H9 (cell line): Measurements from ENCODE around the gene CHST15. TPM values are rescaled to one million over a fixed set of nuclear protein-coding genes. Genes with fewer than 3 reads are reported as not detected.

Source experiments
- DNase-seq: peaks from one replicate; pipeline ENCODE4 v3.0.0-alpha.2; 2017
- H2AFZ ChIP-seq: one replicate; pipeline ENCODE4 v1.6.1; 2013; ENCODE audit warnings: mild to moderate bottlenecking, low read length, control low read depth, moderate library complexity
- H2AK5ac ChIP-seq: 2 replicates; pipeline ENCODE4 v1.6.1; 2013; ENCODE audit warnings: low read length, control low read depth, mixed read lengths; ENCODE audit not compliant: insufficient read length
- H2BK120ac ChIP-seq: one replicate; pipeline ENCODE4 v1.6.1; 2013; ENCODE audit warnings: low read depth, mild to moderate bottlenecking, low read length, control low read depth, inconsistent platforms; ENCODE audit not compliant: poor library complexity, severe bottlenecking
- H2BK12ac ChIP-seq: 2 replicates; pipeline ENCODE4 v1.6.1; 2013; ENCODE audit warnings: low read length, control low read depth, mixed read lengths, low read depth; ENCODE audit not compliant: insufficient read length
- H2BK15ac ChIP-seq: 2 replicates; pipeline ENCODE4 v1.6.1; 2013; ENCODE audit warnings: low read depth, low read length, control low read depth
- H2BK20ac ChIP-seq: one replicate; pipeline ENCODE4 v1.6.1; 2013; ENCODE audit warnings: low read depth, mild to moderate bottlenecking, low read length, control low read depth, inconsistent platforms; ENCODE audit not compliant: poor library complexity, severe bottlenecking
- H2BK5ac ChIP-seq: 2 replicates; pipeline ENCODE4 v1.6.1; 2013; ENCODE audit warnings: low read length, control low read depth, mixed read lengths; ENCODE audit not compliant: insufficient read length
- H3K14ac ChIP-seq: 2 replicates; pipeline ENCODE4 v1.6.1; 2013; ENCODE audit warnings: low read length, control low read depth; ENCODE audit not compliant: insufficient read depth
- H3K18ac ChIP-seq: 2 replicates; pipeline ENCODE4 v1.6.1; 2013; ENCODE audit warnings: low read depth, mild to moderate bottlenecking, mixed read lengths, low read length, control low read depth; ENCODE audit not compliant: insufficient read length
- H3K23ac ChIP-seq: 2 replicates; pipeline ENCODE4 v1.6.1; 2013; ENCODE audit warnings: low read length, control low read depth, mixed read lengths, low read depth; ENCODE audit not compliant: insufficient read length
- H3K23me2 ChIP-seq: 2 replicates; pipeline ENCODE4 v1.6.1; 2013; ENCODE audit warnings: low read depth, mild to moderate bottlenecking, mixed read lengths, low read length, control low read depth; ENCODE audit not compliant: insufficient read length, poor library complexity, severe bottlenecking
- H3K27ac ChIP-seq: 2 replicates; pipeline ENCODE4 v1.5.1; 2013; ENCODE audit warnings: low read length, control low read depth, mixed read lengths, low read depth; ENCODE audit not compliant: insufficient read length
- H3K27me3 ChIP-seq: 2 replicates; pipeline ENCODE4 v1.6.1; 2013; ENCODE audit warnings: low read length, control low read depth, inconsistent platforms; ENCODE audit not compliant: insufficient read depth
- H3K4ac ChIP-seq: 2 replicates; pipeline ENCODE4 v1.6.1; 2013; ENCODE audit warnings: low read depth, mild to moderate bottlenecking, control low read depth, inconsistent platforms, low read length, moderate library complexity
- H3K4me1 ChIP-seq: 2 replicates; pipeline ENCODE4 v1.6.1; 2013; ENCODE audit warnings: low read length, control low read depth, inconsistent platforms; ENCODE audit not compliant: insufficient read depth
- H3K4me2 ChIP-seq: 2 replicates; pipeline ENCODE4 v1.6.1; 2013; ENCODE audit warnings: low read length, control low read depth, mixed read lengths; ENCODE audit not compliant: insufficient read length, insufficient read depth
- H3K56ac ChIP-seq: 2 replicates; pipeline ENCODE4 v1.6.1; 2013; ENCODE audit warnings: low read depth, mild to moderate bottlenecking, mixed read lengths, low read length, control low read depth; ENCODE audit not compliant: insufficient read length
- H3K79me1 ChIP-seq: 2 replicates; pipeline ENCODE4 v1.6.1; 2013; ENCODE audit warnings: low read depth, mild to moderate bottlenecking, moderate library complexity, low read length, control low read depth, inconsistent platforms; ENCODE audit not compliant: insufficient read depth, poor library complexity, severe bottlenecking
- H3K79me2 ChIP-seq: 2 replicates; pipeline ENCODE4 v1.6.1; 2013; ENCODE audit warnings: low read length, control low read depth, inconsistent platforms; ENCODE audit not compliant: insufficient read depth
- H3K9ac ChIP-seq: 2 replicates; pipeline ENCODE4 v1.6.1; 2013; ENCODE audit warnings: low read length, control low read depth, mixed read lengths; ENCODE audit not compliant: insufficient read length; ENCODE audit errors: extremely low read depth
- H3K9me3 ChIP-seq: one replicate; pipeline ENCODE4 v1.6.1; 2013; ENCODE audit warnings: low read depth, low read length, inconsistent platforms; ENCODE audit not compliant: control insufficient read depth
- H3T11ph ChIP-seq: one replicate; pipeline ENCODE4 v1.6.1; 2013; ENCODE audit warnings: mild to moderate bottlenecking, low read length, control low read depth, inconsistent platforms
- H4K20me1 ChIP-seq: one replicate; pipeline ENCODE4 v1.6.1; 2013; ENCODE audit not compliant: control insufficient read depth, insufficient read length, insufficient read depth
- H4K5ac ChIP-seq: 2 replicates; pipeline ENCODE4 v1.6.1; 2013; ENCODE audit warnings: low read depth, mild to moderate bottlenecking, mixed read lengths, low read length, control low read depth; ENCODE audit not compliant: insufficient read length
- H4K8ac ChIP-seq: replicated peaks from 2 replicates; pipeline ENCODE4 v1.6.1; 2013; ENCODE audit warnings: low read length, control low read depth, mixed read lengths, low read depth; ENCODE audit not compliant: insufficient read length
- H4K91ac ChIP-seq: 2 replicates; pipeline ENCODE4 v1.6.1; 2013; ENCODE audit warnings: low read depth, mild to moderate bottlenecking, moderate library complexity, mixed read lengths, low read length, control low read depth; ENCODE audit not compliant: insufficient read length
- H3K27ac Mint-ChIP-seq, 3 experiments: 2 replicates in 2 of 3; 3 replicates in 1 of 3; pipeline ENCODE4 v1.8.0; 2020 to 2021; ENCODE audit warnings: mixed read lengths in 3 of 3, mild to moderate bottlenecking in 1 of 3, moderate library complexity in 1 of 3
- H3K27me3 Mint-ChIP-seq: 2 replicates; pipeline ENCODE4 v1.8.0; 2021; ENCODE audit warnings: low read depth, mild to moderate bottlenecking, moderate library complexity, mixed read lengths
- H3K36me3 Mint-ChIP-seq, 3 experiments: 2 replicates in 2 of 3; 3 replicates in 1 of 3; pipeline ENCODE4 v1.8.0; 2020 to 2021; ENCODE audit warnings: low read depth in 3 of 3, mixed read lengths in 3 of 3; ENCODE audit not compliant: insufficient read depth in 1 of 3
- H3K4me1 Mint-ChIP-seq, 2 experiments: 2 replicates each; pipeline ENCODE4 v1.8.0; 2020; ENCODE audit warnings: mixed read lengths in 2 of 2
- H3K4me3 Mint-ChIP-seq, 2 experiments: 2 replicates in 1 of 2; 3 replicates in 1 of 2; pipeline ENCODE4 v1.8.0; 2020 to 2021; ENCODE audit warnings: mild to moderate bottlenecking in 2 of 2, mixed read lengths in 2 of 2, moderate library complexity in 1 of 2
- H3K9me3 Mint-ChIP-seq, 2 experiments: 2 replicates in 1 of 2; 3 replicates in 1 of 2; pipeline ENCODE4 v1.8.0; 2020; ENCODE audit warnings: mild to moderate bottlenecking in 2 of 2, mixed read lengths in 2 of 2, moderate library complexity in 1 of 2
- WGBS: extraction: QIAGEN DNeasy Blood & Tissue Kit; methylation state at CpG from one replicate; pipeline ENCODE4 v1.1.7; 2013; ENCODE audit warnings: missing lambda C conversion rate, low lambda C conversion rate, mixed read lengths; ENCODE audit not compliant: insufficient read length; ENCODE audit errors: extremely low coverage; 5-methylcytosine and 5-hydroxymethylcytosine counted together
- total RNA-seq: library from RNA; stranded (reverse); gene quantifications from 2 replicates; pipeline ENCODE4 v1.2.1, GENCODE V29; 2021
- TF ChIP-seq, protein P1 (sequence below): fragments of 200-600 bp; sonication (generic); conservative IDR thresholded peaks from 3 replicates; pipeline ENCODE4 v1.8.0; 2021; ENCODE audit warnings: antibody characterized with exemption, mild to moderate bottlenecking

The CHST15 gene
- total RNA-seq, 1 experiment from 2014 or later = 8.7 TPM

DNA sequence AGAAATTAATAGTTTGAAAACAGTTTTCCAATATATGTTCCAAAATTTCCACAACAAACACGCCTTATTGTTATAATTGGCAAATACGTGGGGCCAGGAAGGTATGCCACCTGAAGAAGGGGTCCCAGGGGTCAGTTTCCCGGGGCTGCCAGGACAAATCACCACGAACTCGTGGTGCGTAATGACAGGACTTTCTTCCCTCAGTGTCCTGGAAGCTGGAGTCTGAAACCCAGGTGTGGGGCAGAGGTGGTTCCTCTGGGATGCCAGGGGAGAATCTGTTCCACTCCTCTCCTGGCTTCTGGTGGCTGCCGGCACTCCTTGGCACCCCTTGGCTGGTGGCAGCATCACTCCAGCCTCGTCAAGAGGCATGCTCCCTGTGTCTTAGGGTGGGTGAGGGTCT is 56.7 kb downstream of the CHST15 start:
- no peak overlapping the region for H2BK5ac ChIP-seq
- H3K18ac ChIP-seq = no peak overlapping the region
- no peak overlapping the region for H3K9ac ChIP-seq
- H3K4me2 ChIP-seq = no peak overlapping the region
- no peak overlapping the region for H3T11ph ChIP-seq
- no CpG with 5 or more reads among the region's 8 CpGs for WGBS
- no peak overlapping the region for H3K56ac ChIP-seq
- no peak overlapping the region for H2BK120ac ChIP-seq
- no peak overlapping the region for H4K8ac ChIP-seq
- H3K79me2 ChIP-seq = no peaks in the 10 kb centered on the region
- Mint-ChIP-seq H3K4me3 (no peak overlapping the region), H3K9me3 (no peaks in the 10 kb centered on the region), H3K27me3 (peaks cover 2% of the 10 kb centered on the region; the same call in 1 of the 2 replicates), H3K36me3 (peaks cover 0 to 4% (median 0%) of the 10 kb centered on the region in 3 experiments; a peak in 3 of 7 replicates), H3K27ac (no peak overlapping the region), H3K4me1 (peaks cover 29 to 30% of the 10 kb centered on the region in 2 experiments)
- H4K91ac ChIP-seq = no peak overlapping the region
- no peaks in the 10 kb centered on the region for H3K79me1 ChIP-seq
- H3K23ac ChIP-seq = no peak overlapping the region
- H2AK5ac ChIP-seq = no peak overlapping the region
- H3K27me3 ChIP-seq = no peaks in the 10 kb centered on the region
- peaks cover 13% of the 10 kb centered on the region for H3K4me1 ChIP-seq
- DNase-seq = no peak
- no peak overlapping the region for H2BK12ac ChIP-seq
- no peak overlapping the region for H2BK15ac ChIP-seq
- no peak overlapping the region for H4K5ac ChIP-seq
- no peaks in the 10 kb centered on the region for H4K20me1 ChIP-seq
- TF ChIP-seq, protein P1, sequence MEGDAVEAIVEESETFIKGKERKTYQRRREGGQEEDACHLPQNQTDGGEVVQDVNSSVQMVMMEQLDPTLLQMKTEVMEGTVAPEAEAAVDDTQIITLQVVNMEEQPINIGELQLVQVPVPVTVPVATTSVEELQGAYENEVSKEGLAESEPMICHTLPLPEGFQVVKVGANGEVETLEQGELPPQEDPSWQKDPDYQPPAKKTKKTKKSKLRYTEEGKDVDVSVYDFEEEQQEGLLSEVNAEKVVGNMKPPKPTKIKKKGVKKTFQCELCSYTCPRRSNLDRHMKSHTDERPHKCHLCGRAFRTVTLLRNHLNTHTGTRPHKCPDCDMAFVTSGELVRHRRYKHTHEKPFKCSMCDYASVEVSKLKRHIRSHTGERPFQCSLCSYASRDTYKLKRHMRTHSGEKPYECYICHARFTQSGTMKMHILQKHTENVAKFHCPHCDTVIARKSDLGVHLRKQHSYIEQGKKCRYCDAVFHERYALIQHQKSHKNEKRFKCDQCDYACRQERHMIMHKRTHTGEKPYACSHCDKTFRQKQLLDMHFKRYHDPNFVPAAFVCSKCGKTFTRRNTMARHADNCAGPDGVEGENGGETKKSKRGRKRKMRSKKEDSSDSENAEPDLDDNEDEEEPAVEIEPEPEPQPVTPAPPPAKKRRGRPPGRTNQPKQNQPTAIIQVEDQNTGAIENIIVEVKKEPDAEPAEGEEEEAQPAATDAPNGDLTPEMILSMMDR = no peak
- no peak overlapping the region for H2AFZ ChIP-seq
- H3K27ac ChIP-seq = no peak overlapping the region
- H3K23me2 ChIP-seq = no peaks in the 10 kb centered on the region
- no peaks in the 10 kb centered on the region for H3K9me3 ChIP-seq
- no peak overlapping the region for H3K4ac ChIP-seq
- H2BK20ac ChIP-seq = no peak overlapping the region
- H3K14ac ChIP-seq = no peak overlapping the region
